Tibial nerve (tissue), 4 donors: Measurements from ENCODE around the gene MRTFA. TPM values are rescaled to one million over a fixed set of nuclear protein-coding genes. Genes with fewer than 3 reads are reported as not detected.

Source experiments
- DNase-seq, 2 donors: peaks; one replicate each; pipeline ENCODE4 v3.0.0-alpha.2; 2019; ENCODE audit warnings: low spot score in 2 of 2
- H3K27ac ChIP-seq, 4 donors: fragments of 200-600 bp; sonication (generic) in 3 of 4; one replicate each; pipeline ENCODE4 v1.5.1; 2017 to 2019; ENCODE audit warnings: mild to moderate bottlenecking in 1 of 4
- H3K27me3 ChIP-seq, 2 donors: fragments of 200-600 bp; sonication (generic) in 1 of 2; one replicate each; pipeline versions ENCODE4 v1.5.1 to v1.6.0; 2017 to 2019
- H3K36me3 ChIP-seq, 3 donors: fragments of 200-600 bp; sonication (generic); one replicate each; pipeline ENCODE4 v1.5.1; 2018 to 2019
- H3K4me1 ChIP-seq, 4 donors: fragments of 200-600 bp; sonication (generic) in 3 of 4; one replicate each; pipeline ENCODE4 v1.5.1; 2017 to 2019
- H3K4me3 ChIP-seq, 4 donors: fragments of 200-600 bp; sonication (generic) in 3 of 4; one replicate each; pipeline ENCODE4 v1.5.1; 2017 to 2019; ENCODE audit warnings: mild to moderate bottlenecking in 1 of 4, moderate library complexity in 1 of 4
- H3K9me3 ChIP-seq, 4 donors: fragments of 200-600 bp; sonication (generic) in 3 of 4; one replicate each; pipeline ENCODE4 v1.5.1; 2017 to 2019
- EP300 ChIP-seq, 2 donors: sonication (generic); formaldehyde crosslinking; IDR thresholded peaks; one replicate each; pipeline ENCODE4 v1.6.1; 2017; ENCODE audit warnings: antibody characterized with exemption in 2 of 2, mild to moderate bottlenecking in 1 of 2
- POLR2A ChIP-seq, 2 donors: fragments of 450-650 bp; IDR thresholded peaks; one replicate each; pipeline ENCODE4 v1.6.1; 2017; ENCODE audit warnings: antibody characterized with exemption in 2 of 2, mild to moderate bottlenecking in 2 of 2, moderate library complexity in 2 of 2
- WGBS, 2 donors: methylation state at CpG; one replicate each; pipeline ENCODE4 v1.1.5; 2018; 5-methylcytosine and 5-hydroxymethylcytosine counted together
- total RNA-seq, 4 donors: library from RNA; depleted of rRNA; stranded (reverse); fragments of >200 nt; gene quantifications; one replicate each; pipeline ENCODE4 v1.1.0, GENCODE V29; 2016
- TF ChIP-seq, protein P1 (sequence below), 5 experiments: fragments of 200-600 bp in 3 of 5; fragments of 450-650 bp in 2 of 5; sonication (generic) in 3 of 5; IDR thresholded peaks; one replicate each; pipeline ENCODE4 v1.5.1; 2016 to 2019; ENCODE audit warnings: antibody characterized with exemption in 5 of 5, mild to moderate bottlenecking in 3 of 5, moderate library complexity in 2 of 5

Gene MRTFA
- total RNA-seq, 4 donors from 2014 or later = 69.7 to 119 (median 104) TPM

DNA sequence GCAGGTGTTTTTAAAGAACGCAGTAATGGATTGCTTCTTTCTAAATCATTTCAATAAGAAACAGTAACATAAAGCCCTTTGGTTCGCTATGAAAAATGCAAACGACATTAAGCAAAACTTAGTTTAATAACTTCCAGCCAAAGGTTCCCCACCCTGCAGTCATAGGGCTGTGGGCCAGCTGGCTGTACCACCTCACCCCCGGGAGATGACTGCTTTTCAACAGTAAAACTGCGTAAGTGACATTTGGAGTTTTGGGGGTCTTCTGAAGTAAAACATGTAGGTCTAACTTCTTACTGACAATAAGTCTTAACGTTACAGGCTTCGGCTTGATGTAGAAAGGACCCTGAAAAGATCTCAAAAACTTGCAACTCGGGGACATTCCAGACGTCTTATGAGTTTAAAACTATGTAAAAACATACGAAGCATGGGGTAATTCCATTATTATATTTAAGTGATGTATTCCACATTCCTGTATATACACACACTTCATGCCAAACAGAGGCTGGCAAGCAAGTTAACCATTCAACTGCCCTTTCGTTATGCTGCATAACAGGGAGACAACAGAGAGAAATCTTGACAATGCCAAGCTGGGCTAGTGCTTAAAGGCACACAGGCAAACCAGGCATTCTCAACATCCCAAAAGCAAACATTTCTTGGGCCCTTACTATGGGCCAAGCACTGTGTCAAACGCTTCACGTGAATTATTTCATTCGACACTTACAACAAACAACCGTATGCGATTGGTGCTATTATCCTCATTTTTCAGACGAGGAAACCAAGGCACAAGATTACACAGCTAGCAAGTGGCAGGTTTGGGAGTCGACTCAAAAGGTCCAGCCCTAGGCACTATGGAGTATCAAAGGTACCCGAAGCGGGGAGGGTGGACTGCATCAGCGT lies 1.2 kb downstream of the MRTFA start:
- peaks cover 0 to 43% (median 10%) of the 10 kb centered on the region in 4 donors for H3K4me1 ChIP-seq
- 12 to 19% methylated on average over 21 of the region's 21 CpGs for WGBS, 2 donors
- H3K4me3 ChIP-seq = peak overlapping the region; percentile 83 to 100 (median 90)
- H3K9me3 ChIP-seq = no peaks in the 10 kb centered on the region
- peak in 1 of 2 donors; percentile 52 for DNase-seq
- H3K27ac ChIP-seq = peak overlapping the region; percentile 79 to 94 (median 90)
- no peak for TF ChIP-seq POLR2A (IDR thresholded peaks at IDR 0.05)
- peak in 1 of 2 donors; percentile 14 for TF ChIP-seq EP300 (IDR thresholded peaks at IDR 0.05)
- TF ChIP-seq, protein P1, sequence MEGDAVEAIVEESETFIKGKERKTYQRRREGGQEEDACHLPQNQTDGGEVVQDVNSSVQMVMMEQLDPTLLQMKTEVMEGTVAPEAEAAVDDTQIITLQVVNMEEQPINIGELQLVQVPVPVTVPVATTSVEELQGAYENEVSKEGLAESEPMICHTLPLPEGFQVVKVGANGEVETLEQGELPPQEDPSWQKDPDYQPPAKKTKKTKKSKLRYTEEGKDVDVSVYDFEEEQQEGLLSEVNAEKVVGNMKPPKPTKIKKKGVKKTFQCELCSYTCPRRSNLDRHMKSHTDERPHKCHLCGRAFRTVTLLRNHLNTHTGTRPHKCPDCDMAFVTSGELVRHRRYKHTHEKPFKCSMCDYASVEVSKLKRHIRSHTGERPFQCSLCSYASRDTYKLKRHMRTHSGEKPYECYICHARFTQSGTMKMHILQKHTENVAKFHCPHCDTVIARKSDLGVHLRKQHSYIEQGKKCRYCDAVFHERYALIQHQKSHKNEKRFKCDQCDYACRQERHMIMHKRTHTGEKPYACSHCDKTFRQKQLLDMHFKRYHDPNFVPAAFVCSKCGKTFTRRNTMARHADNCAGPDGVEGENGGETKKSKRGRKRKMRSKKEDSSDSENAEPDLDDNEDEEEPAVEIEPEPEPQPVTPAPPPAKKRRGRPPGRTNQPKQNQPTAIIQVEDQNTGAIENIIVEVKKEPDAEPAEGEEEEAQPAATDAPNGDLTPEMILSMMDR (IDR thresholded peaks at IDR 0.05) = no peak
- no peaks in the 10 kb centered on the region for H3K36me3 ChIP-seq
- no peaks in the 10 kb centered on the region for H3K27me3 ChIP-seq

DNA sequence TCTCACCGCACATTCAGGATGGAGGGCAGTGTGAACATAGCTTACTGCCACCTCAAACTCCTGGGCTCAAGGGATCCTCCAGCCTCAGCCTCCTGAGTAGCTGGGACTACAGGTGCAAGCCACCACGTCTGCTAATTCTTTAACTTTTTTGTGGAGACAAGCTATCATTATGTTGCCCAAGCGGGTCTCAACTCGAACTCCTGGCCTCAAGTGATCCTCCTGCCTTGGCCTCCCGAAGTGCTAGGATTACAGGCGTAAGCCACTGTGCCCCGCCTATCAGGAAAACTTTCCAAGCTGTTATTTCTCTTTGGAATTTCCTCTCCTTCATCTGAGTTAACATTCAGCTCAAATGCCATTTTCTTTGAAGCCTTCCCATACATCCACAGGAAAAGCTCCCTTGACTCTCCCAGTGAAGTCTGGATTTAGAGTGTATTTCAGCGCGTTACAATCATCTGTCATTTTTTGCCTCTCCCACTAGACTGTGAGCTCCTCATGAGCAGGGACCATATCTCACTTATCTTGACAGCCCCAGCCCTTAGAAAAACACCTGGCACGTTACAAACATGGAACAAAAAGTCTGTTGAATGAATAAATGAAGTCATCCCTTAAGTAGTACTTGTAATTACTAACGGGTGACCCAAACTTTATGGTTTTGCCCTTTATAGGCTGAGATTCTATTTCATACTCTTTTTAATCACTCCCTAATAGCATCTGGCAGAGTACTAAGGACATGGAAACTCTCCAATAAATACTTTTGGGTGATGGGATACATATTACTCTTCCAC lies 2.2 kb downstream of the MRTFA start:
- peak overlapping the region in 3 of 4 donors; percentile 88 to 94 (median 93) for H3K27ac ChIP-seq
- no peak for TF ChIP-seq EP300 (IDR thresholded peaks at IDR 0.05)
- TF ChIP-seq, protein P1 (IDR thresholded peaks at IDR 0.05) = no peak
- TF ChIP-seq POLR2A (IDR thresholded peaks at IDR 0.05) = no peak
- DNase-seq = no peak
- H3K4me1 ChIP-seq = peaks cover 0 to 43% (median 10%) of the 10 kb centered on the region in 4 donors
- H3K27me3 ChIP-seq = no peaks in the 10 kb centered on the region
- 70 to 74% methylated on average over 11 of the region's 11 CpGs for WGBS, 2 donors
- peak overlapping the region in 1 of 4 donors; percentile 92 for H3K4me3 ChIP-seq
- H3K9me3 ChIP-seq = no peaks in the 10 kb centered on the region
- H3K36me3 ChIP-seq = no peaks in the 10 kb centered on the region

DNA sequence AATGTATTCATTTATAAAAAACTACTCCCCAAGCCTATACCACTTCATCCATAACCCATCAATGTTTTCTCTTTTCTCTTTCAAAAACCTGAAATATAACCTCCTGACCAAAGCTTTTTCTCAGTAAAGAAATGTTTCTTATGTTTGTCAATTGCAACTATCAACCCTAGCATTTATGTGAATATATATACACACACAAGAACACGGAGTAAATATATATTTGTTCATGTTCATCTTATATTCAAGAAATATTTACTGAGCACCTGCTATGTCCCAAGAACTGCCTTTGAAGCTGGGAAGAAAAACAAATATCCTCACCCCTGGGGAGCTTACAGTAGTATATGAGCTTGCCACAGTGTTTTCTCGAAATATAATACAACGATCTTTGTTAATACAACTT lies 3.5 kb downstream of the MRTFA start:
- H3K4me1 ChIP-seq = peaks cover 0 to 51% (median 12%) of the 10 kb centered on the region in 4 donors
- no peaks in the 10 kb centered on the region for H3K27me3 ChIP-seq
- H3K4me3 ChIP-seq = no peak overlapping the region
- no peak overlapping the region for H3K27ac ChIP-seq
- WGBS, 2 donors = 95 to 97% methylated on average over 3 of the region's 3 CpGs
- TF ChIP-seq EP300 (IDR thresholded peaks at IDR 0.05) (no peak), POLR2A (IDR thresholded peaks at IDR 0.05) (no peak)
- TF ChIP-seq, protein P1 (IDR thresholded peaks at IDR 0.05) = no peak
- no peak for DNase-seq
- no peaks in the 10 kb centered on the region for H3K36me3 ChIP-seq
- H3K9me3 ChIP-seq = no peaks in the 10 kb centered on the region

DNA sequence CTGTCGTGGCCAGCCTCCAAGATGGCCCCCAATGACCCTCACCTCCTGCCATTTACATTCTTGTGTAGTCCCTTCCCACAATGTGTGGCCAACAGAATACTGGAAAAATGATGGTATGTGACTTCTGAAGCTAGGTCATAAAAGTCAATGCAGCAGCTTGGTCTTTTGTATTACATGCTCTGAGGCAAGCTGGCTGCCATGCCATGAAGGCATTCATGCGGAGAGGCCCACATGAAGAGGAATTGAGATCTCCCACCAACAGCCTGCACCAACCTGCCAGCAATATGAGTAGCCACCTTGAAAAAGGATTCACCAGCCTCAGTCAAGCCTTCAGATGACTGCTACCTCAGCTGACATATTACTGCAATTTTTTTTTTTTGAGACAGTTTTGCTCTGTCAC lies 4.6 kb downstream of the MRTFA start:
- no peaks in the 10 kb centered on the region for H3K27me3 ChIP-seq
- no peak overlapping the region for H3K27ac ChIP-seq
- H3K4me1 ChIP-seq = peaks cover 0 to 56% (median 9%) of the 10 kb centered on the region in 4 donors
- DNase-seq = no peak
- TF ChIP-seq EP300 (IDR thresholded peaks at IDR 0.05) = no peak
- TF ChIP-seq, protein P1 (IDR thresholded peaks at IDR 0.05) = no peak
- no peak for TF ChIP-seq POLR2A (IDR thresholded peaks at IDR 0.05)
- 70 to 80% methylated on average over 2 of the region's 2 CpGs for WGBS, 2 donors
- no peak overlapping the region for H3K4me3 ChIP-seq
- no peaks in the 10 kb centered on the region for H3K36me3 ChIP-seq
- no peaks in the 10 kb centered on the region for H3K9me3 ChIP-seq
